ENCODE measurements around the gene PKMYT1.
A peak's percentile ranks its signal among the peaks of the same experiment; 100 is the strongest.

Gene PKMYT1

GRCh38 chr16:2992383-2993081, 12.3 kb upstream of the PKMYT1 start:
- DNase-seq = no peak

GRCh38 chr16:2991566-2992261, 11.5 kb upstream of the PKMYT1 start:
- DNase-seq = no peak

- DNase-seq = no peak
Measured at GRCh38 chr16:2990891-2991290, 10.6 kb upstream of the PKMYT1 start.

- DNase-seq = no peak
Measured at GRCh38 chr16:2988590-2989099, 8.4 kb upstream of the PKMYT1 start.

GRCh38 chr16:2987833-2988232, 7.6 kb upstream of the PKMYT1 start:
- DNase-seq = no peak

- no peak for DNase-seq
Measured at GRCh38 chr16:2987286-2987685, 7.0 kb upstream of the PKMYT1 start.

- DNase-seq = no peak
Measured at GRCh38 chr16:2986623-2987188, 6.5 kb upstream of the PKMYT1 start.

- DNase-seq = no peak
Measured at GRCh38 chr16:2985893-2986355, 5.7 kb upstream of the PKMYT1 start.

- no peak for DNase-seq
Measured at GRCh38 chr16:2985462-2985861, 5.2 kb upstream of the PKMYT1 start.

GRCh38 chr16:2983706-2984136, 3.5 kb upstream of the PKMYT1 start:
- DNase-seq = peak; percentile 51

- no peak for DNase-seq
Measured at GRCh38 chr16:2982402-2982801, 2.2 kb upstream of the PKMYT1 start.

- DNase-seq = no peak
Measured at GRCh38 chr16:2981899-2982250, 1.6 kb upstream of the PKMYT1 start.

- DNase-seq = no peak
Measured at GRCh38 chr16:2981177-2981898, 1.1 kb upstream of the PKMYT1 start.

GRCh38 chr16:2979669-2980226, 498 bp downstream of the PKMYT1 start:
- no peak for DNase-seq

GRCh38 chr16:2977440-2977839, 2.8 kb downstream of the PKMYT1 start:
- no peak for DNase-seq

- no peak for DNase-seq
Measured at GRCh38 chr16:2976673-2977072, 3.6 kb downstream of the PKMYT1 start.

GRCh38 chr16:2976201-2976600, 4.0 kb downstream of the PKMYT1 start:
- DNase-seq = no peak

GRCh38 chr16:2975161-2975795, 5.0 kb downstream of the PKMYT1 start:
- DNase-seq = no peak

- no peak for DNase-seq
Measured at GRCh38 chr16:2974319-2975056, 5.8 kb downstream of the PKMYT1 start.

GRCh38 chr16:2973605-2974318, 6.5 kb downstream of the PKMYT1 start:
- DNase-seq = no peak

- no peak for DNase-seq
Measured at GRCh38 chr16:2973093-2973492, 7.2 kb downstream of the PKMYT1 start.

Data from NCI-H187 treated with DMSO at 0.1 percent for 48 hours (cell line).